Measurements from ENCODE around the gene OR8G5.
"Not testable (repeated sequence)": the region's sequence is repeated elsewhere in the genome, so short reads cannot be mapped to it uniquely, and the experiment has no call there.

Gene OR8G5

GRCh38 chr11:124238512-124238911 lies 17.7 kb upstream of the OR8G5 start:
- H3K4me3 ChIP-seq (ENCODE audit: low read depth in 1 of 2, low read length in 1 of 2) = no peak overlapping the region
- no peak for TF ChIP-seq CTCF (IDR thresholded peaks at IDR 0.05)
- no peaks in the 10 kb centered on the region for H3K4me1 ChIP-seq (ENCODE audit: control insufficient read depth in 1 of 2, insufficient read depth in 1 of 2, low read depth in 1 of 2, low read length in 1 of 2)
- no peaks in the 10 kb centered on the region for H3K9me3 ChIP-seq
- H3K36me3 ChIP-seq = no peaks in the 10 kb centered on the region
- no peaks in the 10 kb centered on the region for H3K27me3 ChIP-seq
- no peak overlapping the region for H3K27ac ChIP-seq

GRCh38 chr11:124240621-124241397 lies 15.4 kb upstream of the OR8G5 start, which contains the start of gene OR8G1:
Gene OR8G1, plus strand, starts transcription at chr11:124241095. Its CDS starts 8,581 bp downstream, at chr11:124249676.
- H3K4me3 ChIP-seq (ENCODE audit: low read depth in 1 of 2, low read length in 1 of 2) = no peak within 1 kb of the TSS
- H3K4me1 ChIP-seq (ENCODE audit: control insufficient read depth in 1 of 2, insufficient read depth in 1 of 2, low read depth in 1 of 2, low read length in 1 of 2) = no peaks in the 10 kb centered on the region
- no peak within 1 kb of the TSS for H3K27ac ChIP-seq
- no peak for TF ChIP-seq CTCF (IDR thresholded peaks at IDR 0.05)
- H3K36me3 ChIP-seq = no peaks in the 10 kb centered on the region
- H3K9me3 ChIP-seq = no peaks in the 10 kb centered on the region
- H3K27me3 ChIP-seq = no peaks in the 10 kb centered on the region

- H3K4me1 ChIP-seq (ENCODE audit: control insufficient read depth in 1 of 2, insufficient read depth in 1 of 2, low read depth in 1 of 2, low read length in 1 of 2); H3K36me3 ChIP-seq; H3K9me3 ChIP-seq; H3K27me3 ChIP-seq; H3K27ac ChIP-seq; H3K4me3 ChIP-seq (ENCODE audit: low read depth in 1 of 2, low read length in 1 of 2): not testable (repeated sequence)
Measured at GRCh38 chr11:124249869-124250268, 6.3 kb upstream of the OR8G5 start.

GRCh38 chr11:124265041-124265440 lies 8.9 kb downstream of the OR8G5 start:
- H3K4me3 ChIP-seq (ENCODE audit: low read depth in 1 of 2, low read length in 1 of 2) = not testable (repeated sequence)

GRCh38 chr11:124270886-124271285 lies 14.7 kb downstream of the OR8G5 start:
- not testable (repeated sequence) for H3K9me3 ChIP-seq; H3K4me1 ChIP-seq (ENCODE audit: control insufficient read depth in 1 of 2, insufficient read depth in 1 of 2, low read depth in 1 of 2, low read length in 1 of 2); H3K36me3 ChIP-seq; H3K27me3 ChIP-seq; H3K4me3 ChIP-seq (ENCODE audit: low read depth in 1 of 2, low read length in 1 of 2); H3K27ac ChIP-seq

More at GRCh38 chr11:124265041-124265440, 8.9 kb downstream of the OR8G5 start:
- H3K27ac ChIP-seq; H3K4me1 ChIP-seq (ENCODE audit: control insufficient read depth in 1 of 2, insufficient read depth in 1 of 2, low read depth in 1 of 2, low read length in 1 of 2); H3K36me3 ChIP-seq; H3K27me3 ChIP-seq; H3K9me3 ChIP-seq: not testable (repeated sequence)

- no peak for TF ChIP-seq CTCF (IDR thresholded peaks at IDR 0.05)
- no peaks in the 10 kb centered on the region for H3K4me1 ChIP-seq (ENCODE audit: control insufficient read depth in 1 of 2, insufficient read depth in 1 of 2, low read depth in 1 of 2, low read length in 1 of 2)
- H3K27me3 ChIP-seq = no peaks in the 10 kb centered on the region
- no peaks in the 10 kb centered on the region for H3K9me3 ChIP-seq
- H3K27ac ChIP-seq = no peak overlapping the region
- no peak overlapping the region for H3K4me3 ChIP-seq (ENCODE audit: low read depth in 1 of 2, low read length in 1 of 2)
- H3K36me3 ChIP-seq = no peaks in the 10 kb centered on the region
Measured at GRCh38 chr11:124274000-124274399, 17.8 kb downstream of the OR8G5 start.

GRCh38 chr11:124276081-124276480 lies 19.9 kb downstream of the OR8G5 start:
- Histone ChIP-seq H3K36me3 (no peaks in the 10 kb centered on the region), H3K27me3 (no peaks in the 10 kb centered on the region), H3K27ac (no peak overlapping the region), H3K4me1 (ENCODE audit: control insufficient read depth in 1 of 2, insufficient read depth in 1 of 2, low read depth in 1 of 2, low read length in 1 of 2) (no peaks in the 10 kb centered on the region), H3K4me3 (ENCODE audit: low read depth in 1 of 2, low read length in 1 of 2) (no peak overlapping the region), H3K9me3 (no peaks in the 10 kb centered on the region)
- TF ChIP-seq CTCF (IDR thresholded peaks at IDR 0.05) = no peak

Measured in neutrophil (primary cell).